Measurements from ENCODE around the gene CRYGA. TPM values are rescaled to one million over a fixed set of nuclear protein-coding genes. Genes with fewer than 3 reads are reported as not detected.

CRYGA gene
- total RNA-seq, 2 donors from 2014 or later = not detected

Other genes with a start within 250 kb of the CRYGA start
- 10 to 100 TPM; 14.9 to 20.0 TPM for gene PLEKHM3, start 138.1 kb downstream of the CRYGA start, total RNA-seq
- gene CRYGD, start 39.1 kb downstream of the CRYGA start, total RNA-seq = not detected
- not detected for gene CRYGC, start 33.8 kb downstream of the CRYGA start, total RNA-seq
- not detected for gene CRYGB, start 17.4 kb downstream of the CRYGA start, total RNA-seq
- not detected for gene C2orf80, start 26.4 kb upstream of the CRYGA start, total RNA-seq
- 10 to 100 TPM; 18.6 to 26.6 TPM for gene IDH1, start 91.5 kb upstream of the CRYGA start, total RNA-seq
- 10 to 100 TPM; 15.8 to 17.8 TPM for gene PIKFYVE, start 102.7 kb upstream of the CRYGA start, total RNA-seq
- gene PTH2R, start 243.2 kb upstream of the CRYGA start, total RNA-seq = not detected

Measured in right atrium auricular region (tissue), 2 donors.